Measurements from ENCODE around the gene PRKCA. TPM values are rescaled to one million over a fixed set of nuclear protein-coding genes. Genes with fewer than 3 reads are reported as not detected.

Gene PRKCA
- total and polyA plus RNA-seq, 2 of the 13 experiments (the other 11 are each of a cell fraction or from before 2014, with no cell fraction given) = 18.5 to 21.5 TPM

DNA sequence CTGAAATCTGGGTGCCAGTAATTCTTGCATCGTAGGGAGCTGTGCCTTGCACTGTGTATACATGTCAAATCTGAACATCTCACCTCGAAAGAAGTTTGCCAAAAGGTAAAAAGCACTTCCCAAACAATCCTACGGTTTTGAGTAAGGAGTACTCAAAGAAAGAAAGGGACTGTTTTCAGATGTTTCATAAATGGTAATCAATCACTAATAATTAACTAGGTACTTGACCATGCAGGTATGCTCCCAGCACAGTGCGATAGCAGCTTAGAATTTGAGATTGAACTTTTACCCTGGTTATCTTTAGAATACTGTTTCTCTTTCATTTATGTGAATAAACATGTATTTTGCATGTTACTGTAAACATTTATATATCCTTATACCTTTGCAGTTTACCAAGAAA is 39.0 kb downstream of the PRKCA start (continued):
- TF ChIP-seq NR2F6 (IDR thresholded peaks at IDR 0.05) (no peak), NR2F6 (CRISPR knock-in tag; IDR thresholded peaks at IDR 0.05) (peak; percentile 20; the same call in 1 of the 2 replicates), FOXA1 (IDR thresholded peaks at IDR 0.05) (no peak), FOXA1 (CRISPR knock-in tag; IDR thresholded peaks at IDR 0.05) (0 out of 2 replicates have a peak, but pooled peaks have one; percentile 4), ZNF44 (CRISPR knock-in tag; IDR thresholded peaks at IDR 0.05) (no peak), ZNF564 (CRISPR knock-in tag; IDR thresholded peaks at IDR 0.05) (no peak), ZSCAN5A (CRISPR knock-in tag; IDR thresholded peaks at IDR 0.05; ENCODE audit: borderline replicate concordance) (0 out of 2 replicates have a peak, but pooled peaks have one; percentile 66), RARA (CRISPR knock-in tag; IDR thresholded peaks at IDR 0.05) (0 out of 2 replicates have a peak, but pooled peaks have one; percentile 27), ZNF792 (CRISPR knock-in tag; IDR thresholded peaks at IDR 0.05) (0 out of 2 replicates have a peak, but pooled peaks have one; percentile 23), SUZ12 (IDR thresholded peaks at IDR 0.05; ENCODE audit: low read depth, low read length) (no peak), NFIB (CRISPR knock-in tag; IDR thresholded peaks at IDR 0.05; ENCODE audit: borderline replicate concordance) (no peak), HNF4A (CRISPR knock-in tag; IDR thresholded peaks at IDR 0.05) (peak; percentile 47), GATAD2A (CRISPR knock-in tag; IDR thresholded peaks at IDR 0.05) (peak; percentile 40; the same call in 1 of the 2 replicates), MIXL1 (CRISPR knock-in tag; IDR thresholded peaks at IDR 0.05) (peak; percentile 83; the same call in 1 of the 2 replicates), SSRP1 (CRISPR knock-in tag; IDR thresholded peaks at IDR 0.05) (no peak), HNRNPUL1 (IDR thresholded peaks at IDR 0.05; ENCODE audit: low read depth, low read length) (peak; percentile 94), ASH2L (IDR thresholded peaks at IDR 0.05; ENCODE audit: insufficient read length, low read depth, low read length) (peak; percentile 52), TEAD3 (CRISPR knock-in tag; optimal IDR thresholded peaks at IDR 0.05; ENCODE audit: borderline replicate concordance) (peak; percentile 56), ZMYM4 (CRISPR knock-in tag; IDR thresholded peaks at IDR 0.05) (0 out of 2 replicates have a peak, but pooled peaks have one; percentile 18), CREM (IDR thresholded peaks at IDR 0.05) (peak; percentile 42; the same call in 1 of the 2 replicates), CREM (CRISPR knock-in tag; IDR thresholded peaks at IDR 0.05) (no peak), ZFP1 (CRISPR knock-in tag; IDR thresholded peaks at IDR 0.05) (no peak), FOXP1 (IDR thresholded peaks at IDR 0.05) (no peak), FOXP1 (CRISPR knock-in tag; IDR thresholded peaks at IDR 0.05) (peak; percentile 45; the same call in 1 of the 2 replicates), ZNF616 (CRISPR knock-in tag; IDR thresholded peaks at IDR 0.05; ENCODE audit: low read depth) (no peak)
- TF ChIP-seq, protein P1, sequence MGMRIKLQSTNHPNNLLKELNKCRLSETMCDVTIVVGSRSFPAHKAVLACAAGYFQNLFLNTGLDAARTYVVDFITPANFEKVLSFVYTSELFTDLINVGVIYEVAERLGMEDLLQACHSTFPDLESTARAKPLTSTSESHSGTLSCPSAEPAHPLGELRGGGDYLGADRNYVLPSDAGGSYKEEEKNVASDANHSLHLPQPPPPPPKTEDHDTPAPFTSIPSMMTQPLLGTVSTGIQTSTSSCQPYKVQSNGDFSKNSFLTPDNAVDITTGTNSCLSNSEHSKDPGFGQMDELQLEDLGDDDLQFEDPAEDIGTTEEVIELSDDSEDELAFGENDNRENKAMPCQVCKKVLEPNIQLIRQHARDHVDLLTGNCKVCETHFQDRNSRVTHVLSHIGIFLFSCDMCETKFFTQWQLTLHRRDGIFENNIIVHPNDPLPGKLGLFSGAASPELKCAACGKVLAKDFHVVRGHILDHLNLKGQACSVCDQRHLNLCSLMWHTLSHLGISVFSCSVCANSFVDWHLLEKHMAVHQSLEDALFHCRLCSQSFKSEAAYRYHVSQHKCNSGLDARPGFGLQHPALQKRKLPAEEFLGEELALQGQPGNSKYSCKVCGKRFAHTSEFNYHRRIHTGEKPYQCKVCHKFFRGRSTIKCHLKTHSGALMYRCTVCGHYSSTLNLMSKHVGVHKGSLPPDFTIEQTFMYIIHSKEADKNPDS (CRISPR knock-in tag; IDR thresholded peaks at IDR 0.05) = 0 out of 2 replicates have a peak, but pooled peaks have one; percentile 25
- TF ChIP-seq, protein P2, sequence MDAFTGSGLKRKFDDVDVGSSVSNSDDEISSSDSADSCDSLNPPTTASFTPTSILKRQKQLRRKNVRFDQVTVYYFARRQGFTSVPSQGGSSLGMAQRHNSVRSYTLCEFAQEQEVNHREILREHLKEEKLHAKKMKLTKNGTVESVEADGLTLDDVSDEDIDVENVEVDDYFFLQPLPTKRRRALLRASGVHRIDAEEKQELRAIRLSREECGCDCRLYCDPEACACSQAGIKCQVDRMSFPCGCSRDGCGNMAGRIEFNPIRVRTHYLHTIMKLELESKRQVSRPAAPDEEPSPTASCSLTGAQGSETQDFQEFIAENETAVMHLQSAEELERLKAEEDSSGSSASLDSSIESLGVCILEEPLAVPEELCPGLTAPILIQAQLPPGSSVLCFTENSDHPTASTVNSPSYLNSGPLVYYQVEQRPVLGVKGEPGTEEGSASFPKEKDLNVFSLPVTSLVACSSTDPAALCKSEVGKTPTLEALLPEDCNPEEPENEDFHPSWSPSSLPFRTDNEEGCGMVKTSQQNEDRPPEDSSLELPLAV (CRISPR knock-in tag; conservative IDR thresholded peaks at IDR 0.05; ENCODE audit: low read depth) = no peak
- TF ChIP-seq, protein P3, sequence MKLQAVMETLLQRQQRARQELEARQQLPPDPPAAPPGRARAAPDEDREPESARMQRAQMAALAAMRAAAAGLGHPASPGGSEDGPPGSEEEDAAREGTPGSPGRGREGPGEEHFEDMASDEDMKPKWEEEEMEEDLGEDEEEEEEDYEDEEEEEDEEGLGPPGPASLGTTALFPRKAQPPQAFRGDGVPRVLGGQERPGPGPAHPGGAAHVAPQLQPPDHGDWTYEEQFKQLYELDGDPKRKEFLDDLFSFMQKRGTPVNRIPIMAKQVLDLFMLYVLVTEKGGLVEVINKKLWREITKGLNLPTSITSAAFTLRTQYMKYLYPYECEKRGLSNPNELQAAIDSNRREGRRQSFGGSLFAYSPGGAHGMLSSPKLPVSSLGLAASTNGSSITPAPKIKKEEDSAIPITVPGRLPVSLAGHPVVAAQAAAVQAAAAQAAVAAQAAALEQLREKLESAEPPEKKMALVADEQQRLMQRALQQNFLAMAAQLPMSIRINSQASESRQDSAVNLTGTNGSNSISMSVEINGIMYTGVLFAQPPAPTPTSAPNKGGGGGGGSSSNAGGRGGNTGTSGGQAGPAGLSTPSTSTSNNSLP (IDR thresholded peaks at IDR 0.05; ENCODE audit: low read depth, low read length) = peak; percentile 57; the same call in 1 of the 2 replicates
- TF ChIP-seq, protein P4, sequence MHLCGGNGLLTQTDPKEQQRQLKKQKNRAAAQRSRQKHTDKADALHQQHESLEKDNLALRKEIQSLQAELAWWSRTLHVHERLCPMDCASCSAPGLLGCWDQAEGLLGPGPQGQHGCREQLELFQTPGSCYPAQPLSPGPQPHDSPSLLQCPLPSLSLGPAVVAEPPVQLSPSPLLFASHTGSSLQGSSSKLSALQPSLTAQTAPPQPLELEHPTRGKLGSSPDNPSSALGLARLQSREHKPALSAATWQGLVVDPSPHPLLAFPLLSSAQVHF (CRISPR knock-in tag; IDR thresholded peaks at IDR 0.05) = no peak

All from HepG2 (cell line).